ENCODE data around the gene DUSP3.

The DUSP3 gene

GRCh38 chr17:43745541-43745940 is 33.2 kb downstream of the DUSP3 start:
- DNase-seq (ENCODE audit: low read depth) = no peak

GRCh38 chr17:43741636-43742035 is 37.1 kb downstream of the DUSP3 start:
- peak; percentile 42 for DNase-seq (ENCODE audit: low read depth)

More at GRCh38 chr17:43745541-43745940, 33.2 kb downstream of the DUSP3 start:
- H3K4me3 ChIP-seq (ENCODE audit: low read depth, low read length) = no peak overlapping the region
- no peak for TF ChIP-seq MAX (IDR thresholded peaks at IDR 0.05; ENCODE audit: low read depth, low read length)
- no peak for TF ChIP-seq POLR2A (IDR thresholded peaks at IDR 0.05; ENCODE audit: extremely low read depth, insufficient read length)
- TF ChIP-seq MYC (IDR thresholded peaks at IDR 0.05; ENCODE audit: low read depth, low read length) = no peak
- TF ChIP-seq CTCF (IDR thresholded peaks at IDR 0.05; ENCODE audit: low read depth, low read length) = no peak

DNA sequence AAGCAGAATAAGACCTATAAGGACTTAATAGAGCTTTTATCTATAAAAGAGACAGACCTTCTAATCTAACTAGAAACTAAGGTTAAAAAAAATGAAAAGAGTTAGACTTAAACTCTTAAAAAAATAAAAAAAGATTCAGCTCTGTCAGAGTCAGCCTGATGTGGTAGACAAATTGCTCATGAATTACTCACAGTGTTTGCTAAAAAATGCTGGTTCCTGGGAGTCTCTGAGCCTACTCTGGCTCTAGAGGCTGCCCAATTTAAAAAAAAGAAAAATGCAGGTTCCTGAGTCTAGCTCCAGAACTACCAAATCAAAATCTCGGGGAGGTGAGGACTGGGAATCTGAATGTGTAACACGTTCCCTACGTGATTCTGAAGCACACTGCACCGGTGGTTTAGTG is 38.2 kb downstream of the DUSP3 start:
- no peak overlapping the region for H3K4me3 ChIP-seq (ENCODE audit: low read depth, low read length)
- DNase-seq (ENCODE audit: low read depth) = no peak
- TF ChIP-seq CTCF (IDR thresholded peaks at IDR 0.05; ENCODE audit: low read depth, low read length) (no peak), POLR2A (IDR thresholded peaks at IDR 0.05; ENCODE audit: extremely low read depth, insufficient read length) (no peak)

More at GRCh38 chr17:43741636-43742035, 37.1 kb downstream of the DUSP3 start:
- H3K4me3 ChIP-seq (ENCODE audit: low read depth, low read length) = no peak overlapping the region
- TF ChIP-seq CTCF (IDR thresholded peaks at IDR 0.05; ENCODE audit: low read depth, low read length) = no peak
- no peak for TF ChIP-seq MAX (IDR thresholded peaks at IDR 0.05; ENCODE audit: low read depth, low read length)
- no peak for TF ChIP-seq POLR2A (IDR thresholded peaks at IDR 0.05; ENCODE audit: extremely low read depth, insufficient read length)
- no peak for TF ChIP-seq MYC (IDR thresholded peaks at IDR 0.05; ENCODE audit: low read depth, low read length)

- no peak for DNase-seq (ENCODE audit: low read depth)
- H3K4me3 ChIP-seq (ENCODE audit: low read depth, low read length) = no peak overlapping the region
- TF ChIP-seq MYC (IDR thresholded peaks at IDR 0.05; ENCODE audit: low read depth, low read length) = no peak
- TF ChIP-seq CTCF (IDR thresholded peaks at IDR 0.05; ENCODE audit: low read depth, low read length) = no peak
- no peak for TF ChIP-seq POLR2A (IDR thresholded peaks at IDR 0.05; ENCODE audit: extremely low read depth, insufficient read length)
These were observed 41.1 kb downstream of the DUSP3 start for GRCh38 chr17:43737722-43738121.

- H3K4me3 ChIP-seq (ENCODE audit: low read depth, low read length) = no peak overlapping the region
- TF ChIP-seq MAX (IDR thresholded peaks at IDR 0.05; ENCODE audit: low read depth, low read length) (no peak), MYC (IDR thresholded peaks at IDR 0.05; ENCODE audit: low read depth, low read length) (no peak), CTCF (IDR thresholded peaks at IDR 0.05; ENCODE audit: low read depth, low read length) (no peak), POLR2A (IDR thresholded peaks at IDR 0.05; ENCODE audit: extremely low read depth, insufficient read length) (no peak)
- DNase-seq (ENCODE audit: low read depth) = no peak
These were observed 42.4 kb downstream of the DUSP3 start for GRCh38 chr17:43736389-43736788.

DNA sequence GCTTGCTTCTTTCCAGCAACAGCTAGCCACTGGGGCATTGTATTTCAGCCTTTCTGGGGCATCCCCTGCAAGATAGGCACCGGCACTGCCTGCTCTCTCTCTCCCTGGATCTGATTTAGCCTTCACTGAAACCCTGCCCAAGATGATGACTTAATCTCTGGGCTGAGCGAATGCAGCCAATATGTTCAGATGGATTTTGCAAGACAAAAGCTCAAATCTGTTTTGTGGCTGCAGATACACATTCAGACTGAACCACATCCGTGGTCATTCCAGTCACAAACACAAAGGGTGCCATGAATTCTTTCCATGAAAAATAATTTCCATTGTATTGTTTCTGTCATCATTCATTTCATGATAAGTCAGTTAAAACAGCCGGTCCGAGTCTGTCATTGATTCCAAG is 44.4 kb downstream of the DUSP3 start:
- no peak for DNase-seq (ENCODE audit: low read depth)
- TF ChIP-seq CTCF (IDR thresholded peaks at IDR 0.05; ENCODE audit: low read depth, low read length) = no peak
- no peak for TF ChIP-seq MAX (IDR thresholded peaks at IDR 0.05; ENCODE audit: low read depth, low read length)
- TF ChIP-seq POLR2A (IDR thresholded peaks at IDR 0.05; ENCODE audit: extremely low read depth, insufficient read length) = no peak
- TF ChIP-seq MYC (IDR thresholded peaks at IDR 0.05; ENCODE audit: low read depth, low read length) = no peak
- H3K4me3 ChIP-seq (ENCODE audit: low read depth, low read length) = no peak overlapping the region
